ENCODE measurements around the gene ZFAND5. TPM values are rescaled to one million over a fixed set of nuclear protein-coding genes. Genes with fewer than 3 reads are reported as not detected.
A peak's percentile ranks its signal among the peaks of the same experiment; 100 is the strongest.

The ZFAND5 gene, protein sequence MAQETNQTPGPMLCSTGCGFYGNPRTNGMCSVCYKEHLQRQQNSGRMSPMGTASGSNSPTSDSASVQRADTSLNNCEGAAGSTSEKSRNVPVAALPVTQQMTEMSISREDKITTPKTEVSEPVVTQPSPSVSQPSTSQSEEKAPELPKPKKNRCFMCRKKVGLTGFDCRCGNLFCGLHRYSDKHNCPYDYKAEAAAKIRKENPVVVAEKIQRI
- total RNA-seq (2014; rRNA removed; shearing (Covaris generic)): 149 and 151 TPM in 2 replicates

DNA sequence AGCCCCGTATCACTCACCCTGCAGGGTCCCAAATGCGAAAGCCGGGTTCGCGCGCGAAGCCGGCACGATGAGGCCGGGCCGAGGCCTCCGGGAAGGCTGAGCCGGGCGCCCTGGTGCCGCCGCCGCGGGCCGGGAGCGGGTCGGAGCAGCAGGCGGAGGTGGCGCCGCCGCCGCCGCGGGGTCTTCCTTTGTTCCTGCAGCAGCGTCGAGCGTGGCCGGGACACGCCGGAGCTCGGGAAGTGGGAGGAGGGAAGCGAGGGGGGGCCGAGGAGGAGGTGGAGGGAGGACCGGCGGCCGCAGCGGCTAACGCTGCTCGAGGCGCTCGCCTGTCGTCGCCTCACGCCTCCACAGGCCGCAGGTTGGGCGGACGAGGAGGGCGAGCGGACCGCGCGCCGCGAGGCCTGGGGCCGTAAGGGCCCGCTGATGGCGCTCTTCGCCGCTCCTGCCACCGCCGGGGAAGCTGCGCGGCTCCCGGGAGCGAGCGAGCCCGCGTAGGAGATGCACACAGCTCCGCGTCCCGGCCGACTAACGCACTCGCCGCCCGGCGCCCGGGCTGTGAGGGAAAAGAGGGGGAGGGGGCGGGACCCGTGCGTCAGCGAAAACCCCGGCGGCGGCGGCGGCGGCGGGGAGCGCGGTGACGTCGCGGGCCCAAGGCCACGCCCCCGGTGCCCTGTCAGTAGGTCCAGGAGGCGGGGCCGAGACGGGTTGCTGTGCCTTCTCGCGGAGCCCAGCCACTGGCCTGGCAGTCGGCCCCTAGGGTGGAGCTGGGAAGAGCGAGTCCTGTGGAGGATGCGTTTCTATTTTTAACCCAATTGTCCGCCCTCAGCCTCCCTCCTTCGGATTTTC, at the start of gene ZFAND5:
TSS of gene ZFAND5 (minus strand) at position 530 of the 846 bp plus-strand sequence. CDS start 4,430 bp downstream, outside the sequence.
- Histone ChIP-seq H3K27ac (peak within 1 kb of the TSS; percentile 95), H3K4me1 (peaks cover 14% of the 10 kb centered on the region), H3K4me3 (peak within 1 kb of the TSS; percentile 94), H3K9me3 (replicated peaks) (no peaks in the 10 kb centered on the region), H3K36me3 (peaks cover 32% of the 10 kb centered on the region), H3K27me3 (no peaks in the 10 kb centered on the region)
- DNase-seq: peak; percentile 99

DNA sequence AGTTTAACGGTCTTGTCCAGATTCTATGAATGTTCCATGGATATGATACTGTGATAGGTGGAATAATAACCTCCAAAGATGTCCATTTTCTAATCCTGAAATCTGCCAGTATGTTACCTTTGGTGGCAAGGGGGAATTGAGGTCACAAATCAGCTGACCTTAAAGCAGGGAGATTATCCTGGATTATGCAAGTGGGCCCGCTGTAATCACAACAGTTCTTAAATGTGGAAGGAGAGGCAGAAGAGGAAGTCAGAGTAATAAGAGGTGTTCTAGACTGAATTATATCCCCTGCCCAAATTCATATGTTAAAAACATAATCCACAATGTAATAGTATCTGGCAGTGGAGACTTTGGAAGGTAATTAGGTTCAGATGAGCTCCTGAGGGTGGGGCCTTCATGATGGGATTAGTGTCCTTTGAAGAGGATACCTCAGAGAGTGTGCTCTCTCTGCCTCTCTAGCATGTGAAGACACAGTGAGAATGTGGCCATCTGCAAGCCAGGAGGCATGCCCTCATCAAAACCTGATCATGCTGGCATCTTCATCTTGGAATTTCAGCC, 47.6 kb upstream of the ZFAND5 start:
- Histone ChIP-seq H3K36me3 (no peaks in the 10 kb centered on the region), H3K9me3 (replicated peaks) (no peaks in the 10 kb centered on the region), H3K27ac (no peak overlapping the region), H3K27me3 (no peaks in the 10 kb centered on the region), H3K4me1 (no peaks in the 10 kb centered on the region), H3K4me3 (no peak overlapping the region)
- no peak for DNase-seq

DNA sequence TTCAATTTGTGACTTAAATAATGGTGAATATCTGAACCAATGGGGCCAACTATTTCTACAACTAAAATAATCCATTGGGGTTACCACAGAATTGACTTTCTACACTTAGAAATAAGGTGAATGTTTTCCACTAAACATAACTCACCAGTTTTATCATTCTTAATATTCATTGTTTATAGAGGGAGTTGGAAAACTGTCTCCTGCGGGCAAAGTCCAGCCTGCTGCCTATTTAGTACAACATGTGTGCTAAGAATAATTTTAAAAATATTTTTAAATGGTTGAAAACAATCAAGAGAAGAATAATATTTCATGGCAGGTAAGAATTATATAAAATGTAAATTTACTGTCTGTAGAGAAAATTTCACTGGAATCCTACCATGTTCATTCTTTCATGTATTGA, 45.2 kb upstream of the ZFAND5 start:
- no peak for DNase-seq
- H3K27me3 ChIP-seq: no peaks in the 10 kb centered on the region
- no peaks in the 10 kb centered on the region for H3K4me1 ChIP-seq
- no peak overlapping the region for H3K4me3 ChIP-seq
- H3K9me3 ChIP-seq (replicated peaks): no peaks in the 10 kb centered on the region
- H3K27ac ChIP-seq: no peak overlapping the region
- no peaks in the 10 kb centered on the region for H3K36me3 ChIP-seq

DNA sequence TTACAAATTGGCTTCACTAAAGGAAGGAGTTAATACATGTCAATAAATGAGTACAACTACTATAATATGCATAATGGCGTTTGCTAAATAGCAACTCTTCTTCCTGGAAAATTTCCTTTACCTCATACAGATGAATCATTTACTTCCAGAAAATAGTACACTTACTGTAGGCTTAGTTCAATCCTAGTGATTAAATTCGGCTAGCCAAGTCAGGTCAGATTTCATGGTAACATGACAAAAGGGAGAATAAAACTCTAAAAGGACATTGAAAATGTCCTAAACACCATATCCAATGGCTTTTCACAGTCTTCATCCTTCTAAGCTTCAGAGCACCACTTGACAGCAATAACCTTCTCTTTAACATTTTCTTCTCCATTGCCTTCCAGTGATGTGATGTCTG, 42.1 kb upstream of the ZFAND5 start:
- no peaks in the 10 kb centered on the region for H3K4me1 ChIP-seq
- H3K4me3 ChIP-seq: no peak overlapping the region
- H3K9me3 ChIP-seq (replicated peaks): no peaks in the 10 kb centered on the region
- H3K36me3 ChIP-seq: no peaks in the 10 kb centered on the region
- no peak overlapping the region for H3K27ac ChIP-seq
- peak in 1 of 2 experiments; percentile 14 for DNase-seq
- no peaks in the 10 kb centered on the region for H3K27me3 ChIP-seq

DNA sequence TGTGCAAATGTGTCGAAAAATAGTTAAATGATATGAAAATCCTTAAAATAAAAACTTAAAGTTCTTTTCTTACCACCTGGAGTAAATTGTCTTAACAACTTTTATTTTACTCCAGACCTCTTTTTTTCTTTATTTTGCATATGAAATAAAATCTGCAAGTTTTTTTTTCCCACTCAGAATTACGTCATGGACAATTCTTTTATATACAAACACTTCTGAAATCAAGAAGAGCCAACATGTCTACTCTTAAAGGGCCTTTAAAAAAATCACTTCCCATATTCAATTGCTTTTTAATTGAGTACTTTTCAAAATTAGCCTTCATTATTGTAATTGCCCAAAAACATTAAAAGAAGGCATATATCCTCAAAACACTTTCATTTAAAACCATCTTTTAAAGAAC, 37.7 kb upstream of the ZFAND5 start:
- Histone ChIP-seq H3K27me3 (no peaks in the 10 kb centered on the region), H3K36me3 (no peaks in the 10 kb centered on the region), H3K4me1 (no peaks in the 10 kb centered on the region), H3K4me3 (no peak overlapping the region), H3K27ac (no peak overlapping the region), H3K9me3 (replicated peaks) (no peaks in the 10 kb centered on the region)
- no peak for DNase-seq

DNA sequence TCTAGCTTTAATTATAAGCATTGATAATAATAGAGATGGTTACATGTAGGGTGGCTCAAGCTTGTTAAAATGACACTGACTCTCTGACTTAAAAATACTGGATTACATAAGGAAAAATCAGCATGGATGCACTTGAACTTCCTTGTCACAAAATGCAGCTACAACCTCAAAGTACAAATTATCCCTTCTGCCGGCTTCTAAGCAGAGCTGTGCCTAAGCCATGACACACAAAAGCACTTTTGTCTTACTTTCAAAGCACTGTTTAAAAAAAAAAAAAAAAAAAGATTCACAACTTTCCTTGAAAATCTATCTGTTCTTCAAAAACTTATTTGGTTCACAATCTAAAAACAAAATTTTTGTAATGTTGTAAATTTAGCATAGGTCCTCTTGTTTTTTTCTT, 36.4 kb upstream of the ZFAND5 start:
- Histone ChIP-seq H3K4me3 (no peak overlapping the region), H3K4me1 (no peaks in the 10 kb centered on the region), H3K27me3 (no peaks in the 10 kb centered on the region), H3K36me3 (no peaks in the 10 kb centered on the region), H3K9me3 (replicated peaks) (no peaks in the 10 kb centered on the region), H3K27ac (no peak overlapping the region)
- DNase-seq: no peak

DNA sequence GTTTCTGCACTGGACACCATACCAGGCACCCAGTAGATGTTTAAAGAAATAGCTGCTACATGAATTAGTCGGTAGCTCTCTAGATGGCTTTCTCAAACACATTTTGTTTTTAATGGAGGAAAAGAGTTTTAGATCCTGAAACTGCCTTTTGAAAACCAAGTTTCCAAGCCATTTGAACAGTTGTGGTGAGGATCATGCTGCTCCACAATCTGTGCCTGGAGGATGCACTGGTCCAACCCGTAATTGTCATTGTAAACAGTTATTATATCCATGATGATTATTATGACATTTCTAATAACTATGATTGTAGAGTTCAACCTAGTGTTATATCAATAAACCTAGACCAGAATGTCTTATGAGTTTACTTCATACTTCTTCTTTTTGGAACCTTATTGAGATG, 35.9 kb upstream of the ZFAND5 start:
- Histone ChIP-seq H3K27ac (no peak overlapping the region), H3K4me1 (no peaks in the 10 kb centered on the region), H3K36me3 (no peaks in the 10 kb centered on the region), H3K27me3 (no peaks in the 10 kb centered on the region), H3K9me3 (replicated peaks) (no peaks in the 10 kb centered on the region), H3K4me3 (no peak overlapping the region)
- DNase-seq: no peak

DNA sequence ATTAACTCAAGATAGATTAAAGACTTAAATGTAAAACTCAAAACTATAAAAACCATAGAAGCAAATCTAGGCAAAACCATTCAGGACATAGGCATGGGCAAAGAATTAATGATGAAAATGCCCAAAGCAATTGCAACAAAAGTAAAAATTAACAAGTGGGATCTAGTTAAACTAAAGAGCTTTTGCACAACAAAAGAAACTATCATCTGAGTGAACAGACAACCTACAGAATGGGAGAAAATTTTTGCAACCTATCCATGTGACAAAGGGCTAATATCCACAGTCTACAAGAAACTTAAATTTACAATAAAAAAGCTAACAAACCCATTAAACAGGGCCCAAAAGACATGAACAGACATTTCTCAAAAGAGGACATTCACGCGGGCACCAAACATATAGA, 34.4 kb upstream of the ZFAND5 start:
- DNase-seq: no peak
- H3K27me3 ChIP-seq: no peaks in the 10 kb centered on the region
- H3K4me1 ChIP-seq: no peaks in the 10 kb centered on the region
- no peaks in the 10 kb centered on the region for H3K36me3 ChIP-seq
- no peak overlapping the region for H3K4me3 ChIP-seq
- H3K9me3 ChIP-seq (replicated peaks): no peaks in the 10 kb centered on the region
- H3K27ac ChIP-seq: no peak overlapping the region

DNA sequence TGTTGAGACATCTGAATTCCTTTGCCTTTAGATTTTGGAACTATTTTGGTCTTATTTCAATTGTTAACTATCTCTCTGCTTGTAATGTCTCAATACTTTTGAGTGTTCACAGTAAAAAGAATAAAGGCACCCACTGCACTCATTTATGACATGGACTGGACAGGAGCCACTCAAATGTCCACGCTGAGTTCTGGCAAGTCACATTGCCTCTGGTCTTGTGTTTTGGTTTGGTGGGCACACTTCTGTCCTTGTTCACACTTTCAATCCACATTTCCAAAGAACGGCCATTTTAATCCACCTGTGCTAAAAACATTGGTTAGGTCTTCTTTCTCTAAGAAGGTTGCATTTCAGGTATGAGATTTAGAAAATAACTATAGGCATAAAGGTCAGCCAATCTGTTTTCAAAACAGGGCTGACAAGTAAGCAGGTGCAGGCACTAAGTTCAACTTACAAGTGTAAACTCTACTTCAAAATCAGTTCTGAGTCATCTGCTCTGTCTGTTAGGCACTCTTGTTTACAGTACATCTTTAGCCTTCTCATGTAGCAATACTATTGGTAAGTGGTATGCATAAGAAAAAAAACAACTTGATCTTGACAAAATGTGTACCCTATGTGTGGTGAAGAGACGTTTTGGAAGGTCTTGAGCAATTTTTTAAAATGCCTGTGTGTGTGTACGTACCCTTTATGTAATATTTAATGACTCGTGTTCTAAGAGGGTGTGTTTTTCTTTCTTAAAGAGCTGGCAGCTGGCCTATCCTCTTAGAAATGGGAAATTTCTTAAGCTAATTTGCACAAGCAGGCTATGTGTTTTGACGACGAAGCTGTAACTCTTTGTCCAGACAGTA, 31.5 kb upstream of the ZFAND5 start:
- Histone ChIP-seq H3K4me3 (no peak overlapping the region), H3K9me3 (replicated peaks) (no peaks in the 10 kb centered on the region), H3K4me1 (no peaks in the 10 kb centered on the region), H3K36me3 (no peaks in the 10 kb centered on the region), H3K27ac (no peak overlapping the region), H3K27me3 (no peaks in the 10 kb centered on the region)
- DNase-seq: peak in 1 of 2 experiments; percentile 29

DNA sequence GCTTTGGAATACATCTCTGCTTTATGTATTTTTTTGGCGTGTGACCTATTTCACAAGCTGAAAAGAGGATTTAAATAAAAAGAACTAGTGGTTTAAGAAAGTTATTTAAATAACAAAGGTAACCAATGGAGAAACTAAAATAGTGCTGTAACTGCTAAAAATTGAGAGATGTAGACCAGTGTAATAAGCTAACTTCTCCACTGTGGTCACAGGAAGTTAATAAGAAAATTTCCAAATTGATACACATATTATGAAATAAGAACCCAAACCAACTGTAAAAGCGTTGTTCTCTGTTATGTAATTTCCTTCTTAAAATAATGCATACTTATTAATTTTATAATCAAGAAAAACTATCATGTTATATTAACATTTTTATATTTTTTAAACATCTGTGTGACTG, 29.1 kb upstream of the ZFAND5 start:
- Histone ChIP-seq H3K36me3 (no peaks in the 10 kb centered on the region), H3K27ac (no peak overlapping the region), H3K4me3 (no peak overlapping the region), H3K9me3 (replicated peaks) (no peaks in the 10 kb centered on the region), H3K27me3 (no peaks in the 10 kb centered on the region), H3K4me1 (0 out of 2 replicates have a peak, but pooled peaks cover 3% of the 10 kb centered on the region)
- DNase-seq: no peak

DNA sequence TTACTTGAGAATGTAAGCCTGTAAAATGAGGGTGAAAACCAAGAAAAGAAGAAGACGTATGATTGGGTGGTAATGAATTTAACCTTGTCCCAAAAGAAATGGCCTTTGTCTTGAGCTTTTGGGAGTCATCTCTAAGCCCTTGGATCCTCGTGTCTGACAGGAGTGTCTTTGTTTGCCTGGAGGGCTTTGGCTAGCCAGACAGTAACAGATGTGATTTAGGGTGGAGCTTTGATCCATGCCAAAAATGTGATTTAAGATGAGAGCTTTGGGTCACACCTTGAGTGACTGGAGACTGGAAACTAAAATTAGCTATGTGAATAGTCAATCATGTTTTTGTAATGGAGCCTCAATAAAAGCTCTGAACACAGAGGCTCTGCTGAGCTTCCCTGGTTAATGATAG, 25.9 kb upstream of the ZFAND5 start:
- H3K36me3 ChIP-seq: no peaks in the 10 kb centered on the region

DNA sequence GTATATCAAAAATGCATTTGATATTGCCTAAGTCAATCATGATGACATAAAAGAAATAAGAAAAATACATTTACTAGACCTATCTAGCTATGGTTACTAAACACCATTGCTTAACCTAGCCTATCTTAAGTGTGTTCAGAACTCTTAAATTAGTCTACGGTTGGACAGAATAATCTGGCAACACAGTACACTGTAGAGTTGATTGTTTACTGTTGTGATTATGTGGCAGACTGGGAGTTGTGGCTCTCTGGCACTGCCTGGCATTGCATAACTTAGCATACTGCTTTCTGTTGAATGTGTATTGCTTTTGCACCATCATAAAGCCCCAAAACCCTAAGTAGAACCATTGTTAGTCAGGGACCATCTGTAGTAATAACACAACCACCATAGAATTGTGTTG, 21.2 kb upstream of the ZFAND5 start:
- DNase-seq: no peak
- no peaks in the 10 kb centered on the region for H3K36me3 ChIP-seq
- H3K27me3 ChIP-seq: no peaks in the 10 kb centered on the region
- no peak overlapping the region for H3K27ac ChIP-seq
- H3K9me3 ChIP-seq (replicated peaks): no peaks in the 10 kb centered on the region; the same call in 1 of the 2 replicates
- no peak overlapping the region for H3K4me3 ChIP-seq
- H3K4me1 ChIP-seq: peaks cover 24% of the 10 kb centered on the region

More for the DNA sequence above, 25.9 kb upstream of the ZFAND5 start:
- Histone ChIP-seq H3K9me3 (replicated peaks) (no peaks in the 10 kb centered on the region; the same call in 1 of the 2 replicates), H3K4me3 (no peak overlapping the region), H3K27me3 (no peaks in the 10 kb centered on the region), H3K27ac (no peak overlapping the region), H3K4me1 (0 out of 2 replicates have a peak, but pooled peaks cover 3% of the 10 kb centered on the region)
- DNase-seq: peak in 1 of 2 experiments; percentile 42

DNA sequence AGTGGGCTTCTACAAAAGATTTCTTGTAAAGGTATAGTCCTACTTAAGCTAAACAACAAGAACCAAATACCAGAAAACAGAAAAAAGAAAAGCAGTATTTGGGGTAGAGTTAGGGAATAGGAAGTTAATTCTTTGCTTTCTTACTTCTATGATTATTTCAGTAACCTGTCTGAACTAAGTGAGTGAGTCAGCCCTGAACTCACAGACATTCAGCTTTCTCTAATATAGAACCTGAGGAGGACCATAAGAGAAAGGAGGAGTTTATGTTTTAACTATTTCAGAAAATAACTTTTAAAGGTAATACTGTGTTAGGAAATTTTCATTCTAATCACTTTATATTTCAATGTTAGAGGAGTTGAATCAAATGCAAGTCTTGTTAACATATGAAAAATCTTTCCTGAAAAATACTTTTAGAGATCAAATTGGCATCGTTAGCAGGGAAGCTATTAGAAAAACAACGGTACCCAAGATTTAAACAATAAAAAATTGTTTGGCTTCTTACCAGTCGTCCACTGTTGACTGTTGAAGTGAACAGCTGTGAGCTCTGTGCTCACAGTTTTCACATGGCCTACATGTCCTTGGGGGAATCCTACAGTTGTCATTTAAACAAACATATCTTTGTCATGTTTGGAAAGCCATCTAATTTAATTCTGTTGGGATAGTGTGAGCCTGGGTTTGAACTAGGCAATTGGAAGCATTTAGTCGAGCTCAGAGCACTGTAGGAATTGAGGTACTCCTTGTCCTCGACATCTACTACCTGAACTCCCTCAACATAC, 19.9 kb upstream of the ZFAND5 start:
- DNase-seq: peak; percentile 41 to 77
- H3K9me3 ChIP-seq (replicated peaks): no peaks in the 10 kb centered on the region; the same call in 1 of the 2 replicates
- no peak overlapping the region for H3K4me3 ChIP-seq
- no peaks in the 10 kb centered on the region for H3K36me3 ChIP-seq
- no peaks in the 10 kb centered on the region for H3K27me3 ChIP-seq
- peaks cover 21% of the 10 kb centered on the region for H3K4me1 ChIP-seq
- no peak overlapping the region for H3K27ac ChIP-seq
